Tibial nerve (tissue), 4 donors: ENCODE measurements around the gene SPTY2D1.

ENCODE experiments used
- EP300 ChIP-seq, 2 donors: sonication (generic); formaldehyde crosslinking; IDR thresholded peaks; one replicate each; pipeline ENCODE4 v1.6.1; 2017; ENCODE audit warnings: antibody characterized with exemption in 2 of 2, mild to moderate bottlenecking in 1 of 2
- POLR2A ChIP-seq, 2 donors: fragments of 450-650 bp; IDR thresholded peaks; one replicate each; pipeline ENCODE4 v1.6.1; 2017; ENCODE audit warnings: antibody characterized with exemption in 2 of 2, mild to moderate bottlenecking in 2 of 2, moderate library complexity in 2 of 2
- TF ChIP-seq, protein P1 (sequence below), 5 experiments: fragments of 200-600 bp in 3 of 5; fragments of 450-650 bp in 2 of 5; sonication (generic) in 3 of 5; IDR thresholded peaks; one replicate each; pipeline ENCODE4 v1.5.1; 2016 to 2019; ENCODE audit warnings: antibody characterized with exemption in 5 of 5, mild to moderate bottlenecking in 3 of 5, moderate library complexity in 2 of 5

DNA sequence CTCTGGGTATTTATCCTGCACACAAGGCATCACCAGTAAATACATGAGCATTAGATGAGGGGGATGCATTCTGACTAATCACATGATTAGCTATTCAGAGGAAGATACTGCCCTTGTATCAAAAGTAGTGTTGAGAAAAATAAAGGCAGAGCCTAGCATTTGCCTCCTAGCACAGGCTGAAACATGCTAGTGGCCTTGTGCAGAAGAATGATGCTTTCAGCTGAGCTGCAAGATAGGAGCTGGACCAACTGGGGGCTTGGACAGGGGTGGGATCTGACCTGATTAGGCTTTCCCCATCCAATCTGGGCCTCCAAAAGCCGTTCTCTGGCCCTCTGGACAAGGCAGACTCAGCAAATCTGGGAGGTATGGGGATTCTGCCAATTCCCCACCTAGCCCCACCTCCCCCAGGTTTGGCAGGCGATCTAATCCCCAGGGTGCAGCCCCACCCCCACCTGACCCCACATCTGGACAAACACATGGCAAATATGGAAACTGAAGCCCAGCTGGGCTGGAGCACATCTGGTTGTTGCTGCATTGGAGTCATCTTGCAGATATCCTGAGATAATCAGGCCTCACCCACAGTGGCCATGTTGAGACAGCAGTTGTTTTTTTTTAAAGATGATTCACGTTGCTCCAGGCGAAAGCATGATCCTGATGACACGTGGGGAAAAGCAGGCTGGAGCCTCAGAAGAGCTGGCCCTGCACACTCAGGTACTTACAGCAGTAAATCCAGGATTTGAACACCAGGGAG, 39.0 kb downstream of the SPTY2D1 start:
- TF ChIP-seq, protein P1, sequence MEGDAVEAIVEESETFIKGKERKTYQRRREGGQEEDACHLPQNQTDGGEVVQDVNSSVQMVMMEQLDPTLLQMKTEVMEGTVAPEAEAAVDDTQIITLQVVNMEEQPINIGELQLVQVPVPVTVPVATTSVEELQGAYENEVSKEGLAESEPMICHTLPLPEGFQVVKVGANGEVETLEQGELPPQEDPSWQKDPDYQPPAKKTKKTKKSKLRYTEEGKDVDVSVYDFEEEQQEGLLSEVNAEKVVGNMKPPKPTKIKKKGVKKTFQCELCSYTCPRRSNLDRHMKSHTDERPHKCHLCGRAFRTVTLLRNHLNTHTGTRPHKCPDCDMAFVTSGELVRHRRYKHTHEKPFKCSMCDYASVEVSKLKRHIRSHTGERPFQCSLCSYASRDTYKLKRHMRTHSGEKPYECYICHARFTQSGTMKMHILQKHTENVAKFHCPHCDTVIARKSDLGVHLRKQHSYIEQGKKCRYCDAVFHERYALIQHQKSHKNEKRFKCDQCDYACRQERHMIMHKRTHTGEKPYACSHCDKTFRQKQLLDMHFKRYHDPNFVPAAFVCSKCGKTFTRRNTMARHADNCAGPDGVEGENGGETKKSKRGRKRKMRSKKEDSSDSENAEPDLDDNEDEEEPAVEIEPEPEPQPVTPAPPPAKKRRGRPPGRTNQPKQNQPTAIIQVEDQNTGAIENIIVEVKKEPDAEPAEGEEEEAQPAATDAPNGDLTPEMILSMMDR (IDR thresholded peaks at IDR 0.05): no peak
- no peak for TF ChIP-seq POLR2A (IDR thresholded peaks at IDR 0.05)
- TF ChIP-seq EP300 (IDR thresholded peaks at IDR 0.05): no peak
